ENCODE results near the gene ATP6V0D1.

The ATP6V0D1 gene

DNA sequence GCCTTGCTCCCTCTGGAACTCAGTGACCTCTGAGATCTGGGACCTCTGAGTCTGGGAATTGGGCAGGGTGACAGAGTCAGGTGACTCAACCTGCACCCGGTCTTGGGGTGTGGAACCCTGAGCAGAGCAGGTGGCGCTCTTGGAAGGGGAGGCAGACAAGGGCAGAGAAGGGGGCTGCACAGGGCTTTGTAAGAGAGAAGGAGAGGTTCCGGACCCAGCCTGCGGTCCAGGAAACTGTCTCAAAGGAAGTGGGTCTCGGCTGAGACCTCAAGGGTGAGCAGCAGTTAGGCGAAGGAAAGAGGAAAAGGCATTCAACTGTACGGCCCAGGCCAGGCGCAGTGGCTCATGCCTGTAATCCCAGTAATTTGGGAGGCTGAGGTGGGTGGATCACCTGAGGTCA, 37.7 kb upstream of the ATP6V0D1 start:
- Histone ChIP-seq H3K4me2 (ENCODE audit: low read depth, low read length) (no peak overlapping the region), H2AFZ (ENCODE audit: low read length) (no peak overlapping the region), H3K4me3 (ENCODE audit: low read length) (no peak overlapping the region), H3K27me3 (replicated peaks; ENCODE audit: insufficient read depth, low read length) (no peaks in the 10 kb centered on the region), H3K9me3 (replicated peaks; ENCODE audit: insufficient read depth, low read length) (no peaks in the 10 kb centered on the region), H3K27ac (ENCODE audit: low read length) (no peak overlapping the region), H3K9me2 (replicated peaks; ENCODE audit: insufficient read depth, low read length) (no peaks in the 10 kb centered on the region), H3K4me1 (ENCODE audit: low read length) (peaks cover 7% of the 10 kb centered on the region), H4K20me1 (ENCODE audit: insufficient read depth, low read length) (no peaks in the 10 kb centered on the region), H3K79me2 (ENCODE audit: low read length) (no peaks in the 10 kb centered on the region), H3K9ac (ENCODE audit: low read length) (no peak overlapping the region), H3F3A (ENCODE audit: insufficient read depth, low read length) (no peaks in the 10 kb centered on the region), H3K36me3 (replicated peaks; ENCODE audit: insufficient read depth, low read length) (no peaks in the 10 kb centered on the region)
- TF ChIP-seq, protein P1, sequence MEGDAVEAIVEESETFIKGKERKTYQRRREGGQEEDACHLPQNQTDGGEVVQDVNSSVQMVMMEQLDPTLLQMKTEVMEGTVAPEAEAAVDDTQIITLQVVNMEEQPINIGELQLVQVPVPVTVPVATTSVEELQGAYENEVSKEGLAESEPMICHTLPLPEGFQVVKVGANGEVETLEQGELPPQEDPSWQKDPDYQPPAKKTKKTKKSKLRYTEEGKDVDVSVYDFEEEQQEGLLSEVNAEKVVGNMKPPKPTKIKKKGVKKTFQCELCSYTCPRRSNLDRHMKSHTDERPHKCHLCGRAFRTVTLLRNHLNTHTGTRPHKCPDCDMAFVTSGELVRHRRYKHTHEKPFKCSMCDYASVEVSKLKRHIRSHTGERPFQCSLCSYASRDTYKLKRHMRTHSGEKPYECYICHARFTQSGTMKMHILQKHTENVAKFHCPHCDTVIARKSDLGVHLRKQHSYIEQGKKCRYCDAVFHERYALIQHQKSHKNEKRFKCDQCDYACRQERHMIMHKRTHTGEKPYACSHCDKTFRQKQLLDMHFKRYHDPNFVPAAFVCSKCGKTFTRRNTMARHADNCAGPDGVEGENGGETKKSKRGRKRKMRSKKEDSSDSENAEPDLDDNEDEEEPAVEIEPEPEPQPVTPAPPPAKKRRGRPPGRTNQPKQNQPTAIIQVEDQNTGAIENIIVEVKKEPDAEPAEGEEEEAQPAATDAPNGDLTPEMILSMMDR (IDR thresholded peaks at IDR 0.05; ENCODE audit: low read length) = no peak
- TF ChIP-seq EZH2 (optimal IDR thresholded peaks at IDR 0.05; ENCODE audit: low read depth, low read length) = no peak
- TF ChIP-seq EZH2phosphoT487 (IDR thresholded peaks at IDR 0.05; ENCODE audit: low read length) = no peak
- DNase-seq = no peak

DNA sequence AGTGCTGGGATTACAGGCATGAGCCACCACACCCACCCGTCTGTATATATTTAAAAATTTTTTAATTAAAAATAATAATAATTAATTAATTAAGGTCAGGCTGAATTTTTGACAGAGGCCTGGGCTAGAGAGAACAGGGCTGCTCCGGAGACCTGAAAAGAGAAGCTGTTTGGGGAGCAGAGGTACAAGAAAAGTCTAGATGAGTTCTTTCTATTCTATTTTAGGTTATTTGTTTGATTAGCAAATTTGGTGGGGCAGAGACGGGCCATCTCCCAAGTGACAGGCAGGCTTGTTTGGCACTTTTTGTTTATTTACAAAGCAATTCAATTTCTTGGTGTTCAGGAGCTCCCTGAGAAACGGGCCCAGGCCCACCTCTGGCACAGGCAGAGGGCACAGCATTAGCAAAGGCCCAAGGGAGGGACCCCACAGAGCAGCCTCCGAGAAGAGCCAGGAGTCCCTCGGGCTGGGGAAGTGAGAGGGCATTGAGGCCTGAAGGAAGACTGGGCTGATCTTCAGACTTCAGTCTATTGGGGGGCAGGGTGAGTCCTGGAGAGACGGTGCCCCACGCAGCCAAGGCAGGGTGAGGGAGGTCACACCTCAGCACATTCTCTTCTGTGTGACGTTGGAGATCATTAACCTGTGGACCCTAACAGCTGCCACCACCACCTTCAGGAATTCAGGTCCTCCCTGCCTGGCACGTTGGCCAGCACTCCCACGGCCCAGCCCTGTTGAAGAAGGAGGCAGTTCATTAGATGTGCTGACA, 36.9 kb upstream of the ATP6V0D1 start:
- no peak overlapping the region for H2AFZ ChIP-seq (ENCODE audit: low read length)
- peaks cover 7% of the 10 kb centered on the region for H3K4me1 ChIP-seq (ENCODE audit: low read length)
- no peak overlapping the region for H3K4me3 ChIP-seq (ENCODE audit: low read length)
- no peak overlapping the region for H3K27ac ChIP-seq (ENCODE audit: low read length)
- H4K20me1 ChIP-seq (ENCODE audit: insufficient read depth, low read length) = no peaks in the 10 kb centered on the region
- H3K4me2 ChIP-seq (ENCODE audit: low read depth, low read length) = no peak overlapping the region
- no peaks in the 10 kb centered on the region for H3F3A ChIP-seq (ENCODE audit: insufficient read depth, low read length)
- DNase-seq = no peak
- TF ChIP-seq EZH2 (optimal IDR thresholded peaks at IDR 0.05; ENCODE audit: low read depth, low read length) (no peak), EZH2phosphoT487 (IDR thresholded peaks at IDR 0.05; ENCODE audit: low read length) (no peak)
- TF ChIP-seq, protein P1 (IDR thresholded peaks at IDR 0.05; ENCODE audit: low read length) = no peak
- H3K27me3 ChIP-seq (replicated peaks; ENCODE audit: insufficient read depth, low read length) = no peaks in the 10 kb centered on the region
- no peak overlapping the region for H3K9ac ChIP-seq (ENCODE audit: low read length)
- no peaks in the 10 kb centered on the region for H3K9me2 ChIP-seq (replicated peaks; ENCODE audit: insufficient read depth, low read length)
- no peaks in the 10 kb centered on the region for H3K9me3 ChIP-seq (replicated peaks; ENCODE audit: insufficient read depth, low read length)
- no peaks in the 10 kb centered on the region for H3K36me3 ChIP-seq (replicated peaks; ENCODE audit: insufficient read depth, low read length)
- H3K79me2 ChIP-seq (ENCODE audit: low read length) = no peaks in the 10 kb centered on the region

DNA sequence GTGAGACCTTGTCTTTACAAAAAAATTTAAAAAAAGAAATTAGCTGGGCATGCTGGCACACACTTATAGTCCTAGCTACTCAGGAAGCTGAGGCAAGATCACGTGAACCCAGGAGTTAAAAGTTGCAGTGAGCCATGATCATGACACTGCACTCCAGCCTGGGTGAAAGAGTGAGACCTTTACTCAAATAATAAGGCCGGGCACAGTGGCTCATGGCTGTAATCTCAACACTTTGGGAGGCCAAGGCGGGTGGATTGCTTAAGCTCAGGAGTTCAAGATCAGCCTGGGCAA, 36.1 kb upstream of the ATP6V0D1 start:
- H3K4me1 ChIP-seq (ENCODE audit: low read length) = peaks cover 7% of the 10 kb centered on the region

More for the DNA sequence above, 36.1 kb upstream of the ATP6V0D1 start:
- no peaks in the 10 kb centered on the region for H3F3A ChIP-seq (ENCODE audit: insufficient read depth, low read length)
- H2AFZ ChIP-seq (ENCODE audit: low read length) = no peak overlapping the region
- no peaks in the 10 kb centered on the region for H3K9me3 ChIP-seq (replicated peaks; ENCODE audit: insufficient read depth, low read length)
- no peak overlapping the region for H3K4me3 ChIP-seq (ENCODE audit: low read length)
- no peaks in the 10 kb centered on the region for H4K20me1 ChIP-seq (ENCODE audit: insufficient read depth, low read length)
- no peak overlapping the region for H3K9ac ChIP-seq (ENCODE audit: low read length)
- no peak for TF ChIP-seq EZH2phosphoT487 (IDR thresholded peaks at IDR 0.05; ENCODE audit: low read length)
- TF ChIP-seq EZH2 (optimal IDR thresholded peaks at IDR 0.05; ENCODE audit: low read depth, low read length) = no peak
- TF ChIP-seq, protein P1 (IDR thresholded peaks at IDR 0.05; ENCODE audit: low read length) = no peak
- H3K9me2 ChIP-seq (replicated peaks; ENCODE audit: insufficient read depth, low read length) = no peaks in the 10 kb centered on the region
- no peaks in the 10 kb centered on the region for H3K36me3 ChIP-seq (replicated peaks; ENCODE audit: insufficient read depth, low read length)
- H3K27me3 ChIP-seq (replicated peaks; ENCODE audit: insufficient read depth, low read length) = no peaks in the 10 kb centered on the region
- DNase-seq = no peak
- no peak overlapping the region for H3K27ac ChIP-seq (ENCODE audit: low read length)
- H3K79me2 ChIP-seq (ENCODE audit: low read length) = no peaks in the 10 kb centered on the region
- H3K4me2 ChIP-seq (ENCODE audit: low read depth, low read length) = no peak overlapping the region
